HG02610 (cell line): ENCODE results near the gene MT2A.
A peak's percentile ranks its signal among the peaks of the same experiment; 100 is the strongest.
"Not testable (repeated sequence)": the region's sequence is repeated elsewhere in the genome, so short reads cannot be mapped to it uniquely, and the experiment has no call there.

Source experiments
- ATAC-seq: cut with Tn5 transposase; IDR thresholded peaks from one replicate; pipeline ENCODE4 v1.9.1; 2021; ENCODE audit warnings: mild to moderate bottlenecking, moderate library complexity; ENCODE audit not compliant: unreplicated experiment

Gene MT2A

DNA sequence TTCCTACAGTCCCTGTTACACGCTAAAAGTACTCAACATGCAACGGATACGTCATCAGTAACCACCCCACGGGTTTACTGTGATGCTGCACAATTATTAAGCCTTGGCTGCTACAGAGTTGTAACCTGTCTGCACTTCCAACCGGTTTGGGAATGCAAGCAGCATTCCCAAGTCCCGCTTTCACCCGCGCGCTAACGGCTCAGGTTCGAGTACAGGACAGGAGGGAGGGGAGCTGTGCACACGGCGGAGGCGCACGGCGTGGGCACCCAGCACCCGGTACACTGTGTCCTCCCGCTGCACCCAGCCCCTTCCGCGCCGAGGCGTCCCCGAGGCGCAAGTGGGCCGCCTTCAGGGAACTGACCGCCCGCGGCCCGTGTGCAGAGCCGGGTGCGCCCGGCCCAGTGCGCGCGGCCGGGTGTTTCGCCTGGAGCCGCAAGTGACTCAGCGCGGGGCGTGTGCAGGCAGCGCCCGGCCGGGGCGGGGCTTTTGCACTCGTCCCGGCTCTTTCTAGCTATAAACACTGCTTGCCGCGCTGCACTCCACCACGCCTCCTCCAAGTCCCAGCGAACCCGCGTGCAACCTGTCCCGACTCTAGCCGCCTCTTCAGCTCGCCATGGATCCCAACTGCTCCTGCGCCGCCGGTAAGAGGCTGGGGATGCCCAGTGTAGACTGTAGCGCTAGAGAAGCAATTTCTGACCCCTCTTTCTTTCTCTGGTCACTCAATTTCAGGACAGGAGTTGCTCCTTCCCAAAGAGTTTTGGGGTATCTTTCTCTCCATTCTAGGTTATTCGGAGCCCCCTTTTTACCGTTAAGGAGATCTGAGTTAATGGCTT is at the start of gene MT2A:
MT2A (plus strand) TSS at position 542 of the 833 bp plus-strand sequence; CDS start at position 614, 72 bp downstream.
- peak; percentile 87 for ATAC-seq

DNA sequence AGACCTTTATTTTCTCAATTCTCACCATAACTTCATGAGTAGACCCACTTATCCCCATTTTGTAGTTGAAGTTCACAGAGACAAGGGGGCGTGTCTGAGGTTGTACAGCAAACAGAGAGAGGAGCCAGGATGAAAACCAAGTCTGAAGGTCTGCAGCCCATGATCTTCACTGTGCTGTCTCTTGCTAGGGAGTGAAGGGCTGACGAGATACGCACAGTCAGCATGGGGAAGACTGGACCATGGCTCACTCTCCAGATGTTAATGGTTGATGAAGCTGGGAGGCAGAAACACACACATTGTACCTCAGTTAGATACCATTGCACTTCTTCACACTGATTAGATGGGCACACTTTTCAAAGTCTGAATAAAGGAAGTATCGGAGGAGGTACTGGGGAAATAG is 49.3 kb upstream of the MT2A start:
- no peak for ATAC-seq

DNA sequence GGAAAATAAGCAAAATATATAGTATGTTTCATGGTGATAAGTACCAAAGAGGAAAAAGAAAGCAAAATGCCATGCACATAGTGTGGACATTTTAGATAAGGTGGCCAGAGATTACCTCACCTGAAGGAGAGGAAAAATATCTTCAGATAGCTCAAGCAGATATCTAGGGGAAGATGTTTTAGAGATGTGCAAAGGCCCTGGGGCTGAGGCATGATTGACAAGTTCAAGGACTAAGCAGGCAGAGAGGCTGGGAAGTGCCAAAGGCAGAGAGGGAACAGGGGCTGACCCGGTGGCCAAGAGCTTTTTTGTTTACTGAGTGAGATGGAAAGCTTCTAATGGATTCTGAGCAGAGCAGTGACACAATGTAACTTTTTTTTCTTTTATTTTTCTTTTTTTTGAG is 47.9 kb upstream of the MT2A start:
- ATAC-seq, result no peak

- ATAC-seq, result no peak
Measured at GRCh38 chr16:56561126-56561525, 47.3 kb upstream of the MT2A start.

- no peak for ATAC-seq
Measured at GRCh38 chr16:56564793-56565477, 43.4 kb upstream of the MT2A start, which contains the start of gene MT4. Gene MT4, plus strand, starts transcription at chr16:56565073. Its CDS starts 56 bp downstream, at chr16:56565129.

DNA sequence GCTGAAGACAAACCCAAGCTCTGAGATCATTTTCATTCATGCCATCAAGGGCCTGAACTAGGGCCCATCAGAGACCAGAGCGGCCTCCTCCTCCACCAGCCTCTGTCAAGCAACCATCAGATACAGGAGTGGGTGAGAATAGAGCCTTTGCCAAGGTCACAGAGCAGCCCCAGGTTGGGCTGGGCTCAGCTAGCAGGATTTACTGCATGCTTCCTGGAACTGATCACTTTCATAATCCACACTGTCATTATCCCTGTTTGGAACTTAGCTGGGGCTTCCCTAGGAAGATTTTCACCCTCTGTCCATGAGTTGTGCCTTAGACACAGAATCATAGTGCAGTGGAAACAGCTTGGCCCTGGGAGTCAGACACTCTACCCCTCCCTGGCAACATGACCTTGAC is 38.4 kb upstream of the MT2A start:
- ATAC-seq, result no peak

DNA sequence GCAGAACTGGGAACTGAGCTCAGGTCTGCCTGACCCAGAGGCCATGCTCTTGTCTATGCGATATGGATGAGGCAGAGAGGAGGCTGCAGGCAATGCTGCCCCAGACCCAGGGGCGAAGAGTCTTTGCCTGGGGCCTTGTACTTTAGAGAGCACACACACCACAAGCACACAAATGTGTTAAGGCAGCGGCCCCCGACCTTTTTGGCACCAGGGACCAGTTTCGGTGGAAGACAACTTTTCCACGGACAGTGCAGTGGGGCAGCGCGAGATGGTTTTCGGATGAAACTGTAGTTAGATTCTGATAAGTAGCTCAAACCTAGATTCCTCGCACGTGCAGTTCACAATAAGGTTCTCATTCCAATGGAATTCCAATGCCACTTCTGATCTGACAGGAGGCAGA is 36.9 kb upstream of the MT2A start:
- ATAC-seq, result no peak

DNA sequence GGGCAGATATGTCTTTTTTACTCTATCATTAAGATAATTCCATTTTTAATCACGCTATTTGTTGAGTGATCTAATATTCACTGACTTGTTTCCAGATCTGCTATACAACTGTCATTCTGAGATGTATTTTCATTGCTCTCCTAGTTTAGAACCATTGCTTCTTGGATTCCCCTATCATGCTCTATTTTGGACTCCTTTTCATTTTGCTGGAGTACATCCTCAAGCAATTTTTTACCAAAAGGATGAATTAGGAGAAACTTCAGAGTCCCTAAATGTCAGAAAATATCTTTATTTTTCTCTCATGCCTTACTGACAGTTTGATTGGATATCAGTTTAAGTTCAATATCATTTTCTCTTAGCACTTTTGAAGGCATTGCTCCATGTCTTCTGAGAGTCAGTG is 33.8 kb upstream of the MT2A start:
- no peak for ATAC-seq

GRCh38 chr16:56576585-56577299 is 31.6 kb upstream of the MT2A start:
- no peak for ATAC-seq

GRCh38 chr16:56577300-56577625 is 31.1 kb upstream of the MT2A start:
- ATAC-seq, result no peak

- ATAC-seq, result no peak
Measured at GRCh38 chr16:56580391-56581048, 27.9 kb upstream of the MT2A start.

DNA sequence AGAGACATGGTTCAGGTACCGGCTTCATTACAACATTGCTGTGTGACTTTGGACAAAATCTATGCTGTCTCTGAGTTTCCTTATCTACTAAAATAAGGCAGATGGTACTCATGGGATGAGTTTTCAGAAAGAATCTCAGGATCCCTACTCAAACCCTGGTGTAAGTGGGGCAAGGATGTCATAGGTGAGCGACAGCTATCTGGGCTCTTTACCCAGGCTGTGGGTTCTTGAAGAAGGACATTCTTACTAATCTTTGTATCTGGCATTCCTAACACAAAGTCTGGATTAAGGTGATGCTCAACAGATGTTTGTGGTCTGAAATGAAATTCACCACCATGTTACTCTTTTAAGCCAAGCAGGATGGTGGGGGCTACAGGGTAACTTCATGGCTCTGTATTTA is 25.5 kb upstream of the MT2A start:
- ATAC-seq, result not testable (repeated sequence)

- no peak for ATAC-seq
Measured at GRCh38 chr16:56583351-56584168, 24.8 kb upstream of the MT2A start.

GRCh38 chr16:56584276-56584675 is 24.1 kb upstream of the MT2A start:
- no peak for ATAC-seq

DNA sequence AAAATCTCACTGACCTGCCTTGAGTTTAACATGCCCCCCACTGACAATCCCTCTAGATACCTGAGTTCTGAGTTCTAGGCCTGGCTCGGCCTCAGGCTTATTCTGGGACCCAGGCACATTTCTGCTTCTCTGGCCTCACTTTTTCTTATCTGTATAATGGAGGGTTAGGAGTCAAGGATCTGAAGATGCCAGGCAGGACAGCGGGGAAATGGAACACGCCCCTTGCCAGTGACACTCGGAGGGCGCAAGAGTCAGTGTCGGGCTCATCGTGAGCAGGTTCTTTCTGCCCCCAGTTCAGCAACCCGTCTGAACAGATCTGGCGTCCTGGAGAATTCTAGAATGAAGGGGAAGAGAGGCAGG is 19.6 kb upstream of the MT2A start:
- ATAC-seq, result no peak

GRCh38 chr16:56589141-56590039 is 19.0 kb upstream of the MT2A start, which contains the start of gene MT3:
Gene MT3, plus strand, starts transcription at chr16:56589528. Its CDS starts 63 bp downstream, at chr16:56589591.
- no peak for ATAC-seq

- ATAC-seq, result no peak
Measured at GRCh38 chr16:56591377-56592060, 16.9 kb upstream of the MT2A start.

GRCh38 chr16:56593573-56594291 is 14.7 kb upstream of the MT2A start:
- ATAC-seq, result no peak
